ENCODE data around the gene NKD2. TPM values are rescaled to one million over a fixed set of nuclear protein-coding genes. Genes with fewer than 3 reads are reported as not detected.

The NKD2 gene
- total and polyA plus RNA-seq, 2 experiments from 2014 or later, result not detected

DNA sequence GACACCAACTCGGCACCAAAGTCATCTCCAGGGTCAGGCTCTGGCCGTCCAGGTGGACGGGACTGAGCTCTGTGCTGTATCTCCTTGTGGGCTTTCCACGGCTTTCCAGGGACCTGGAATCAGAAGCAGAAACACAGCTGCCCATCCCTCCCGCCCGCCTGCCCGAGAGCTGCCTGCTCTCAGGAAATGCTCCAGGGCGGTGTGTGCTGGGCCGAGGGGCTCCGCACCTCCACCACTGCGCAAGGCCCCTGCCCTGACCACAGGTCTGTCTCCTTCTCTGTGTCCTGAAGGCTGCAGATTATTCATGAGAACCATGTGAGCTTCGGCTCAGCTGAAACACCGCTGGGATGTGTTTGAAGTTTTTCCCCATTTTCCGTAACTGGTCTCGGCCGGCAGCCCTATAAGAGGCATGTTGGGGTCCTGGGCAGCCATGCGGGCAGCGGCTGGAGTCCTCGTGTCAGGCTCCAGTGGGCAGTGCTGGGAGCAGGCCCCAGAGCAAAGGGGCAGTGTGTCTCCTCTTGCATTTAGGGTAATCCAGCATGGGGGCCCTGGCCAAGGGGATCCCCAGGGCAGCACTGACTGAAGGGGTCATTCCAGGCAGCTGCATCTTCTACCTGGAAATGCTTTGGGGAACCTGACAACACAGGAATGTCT, 22.8 kb downstream of the NKD2 start:
- 67 to 70% methylated on average over 18 to 19 of the region's 19 CpGs for WGBS, 2 experiments (ENCODE audit: low coverage in 1 of 2, low lambda C conversion rate in 2 of 2, missing lambda C conversion rate in 2 of 2)
- no peaks in the 10 kb centered on the region for H3K9me3 ChIP-seq (ENCODE audit: low read depth)
- H3K4me3 ChIP-seq, result no peak overlapping the region
- in situ Hi-C loops (cut with MboI), result no loop called here
- H3K27me3 ChIP-seq (replicated peaks; ENCODE audit: insufficient read depth), result no peaks in the 10 kb centered on the region
- no peaks in the 10 kb centered on the region for H3K79me2 ChIP-seq (ENCODE audit: insufficient read depth)
- no peaks in the 10 kb centered on the region for H3K36me3 ChIP-seq (ENCODE audit: low read depth)
- H3K27ac ChIP-seq, result no peak overlapping the region
- no peaks in the 10 kb centered on the region for H3F3A ChIP-seq (ENCODE audit: insufficient read depth)
- no peak overlapping the region for H3K4me2 ChIP-seq (ENCODE audit: unreplicated experiment)
- no peaks in the 10 kb centered on the region for H3K9me2 ChIP-seq (ENCODE audit: insufficient read depth)
- TF ChIP-seq EZH2 (IDR thresholded peaks at IDR 0.05; ENCODE audit: insufficient read depth, poor library complexity, severe bottlenecking) (no peak), EZH2phosphoT487 (IDR thresholded peaks at IDR 0.05; ENCODE audit: insufficient read depth, low read depth) (no peak)
- no peak overlapping the region for H3K9ac ChIP-seq
- no peak overlapping the region for H2AFZ ChIP-seq
- no peaks in the 10 kb centered on the region for H4K20me1 ChIP-seq (ENCODE audit: insufficient read depth)
- H3K4me1 ChIP-seq (ENCODE audit: insufficient read depth), result no peaks in the 10 kb centered on the region
- no peak for DNase-seq

DNA sequence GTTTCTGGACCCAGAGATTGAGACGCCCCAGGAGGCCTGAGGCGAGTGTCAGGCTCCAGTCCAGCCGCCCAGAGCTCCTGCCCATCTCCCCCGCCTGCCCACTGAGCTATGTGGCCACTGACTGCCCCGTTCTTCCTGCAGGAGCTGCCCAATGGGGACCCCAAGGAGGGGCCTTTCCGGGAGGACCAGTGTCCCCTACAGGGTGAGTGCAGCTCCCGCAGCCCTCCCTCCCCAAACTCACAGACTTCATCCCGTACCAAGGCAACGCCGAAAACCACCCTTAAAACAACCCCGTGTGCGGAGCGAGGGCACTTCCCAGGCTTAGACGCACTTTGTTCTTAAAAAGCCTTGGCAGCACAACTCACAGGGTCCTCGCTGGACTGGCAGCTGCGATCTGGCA, 23.4 kb downstream of the NKD2 start:
- Histone ChIP-seq H3K36me3 (ENCODE audit: low read depth) (no peaks in the 10 kb centered on the region), H2AFZ (no peak overlapping the region), H3K9me3 (ENCODE audit: low read depth) (no peaks in the 10 kb centered on the region), H3K27ac (no peak overlapping the region), H4K20me1 (ENCODE audit: insufficient read depth) (no peaks in the 10 kb centered on the region), H3K4me3 (no peak overlapping the region), H3K79me2 (ENCODE audit: insufficient read depth) (no peaks in the 10 kb centered on the region), H3F3A (ENCODE audit: insufficient read depth) (no peaks in the 10 kb centered on the region), H3K4me2 (ENCODE audit: unreplicated experiment) (no peak overlapping the region), H3K9me2 (ENCODE audit: insufficient read depth) (no peaks in the 10 kb centered on the region), H3K4me1 (ENCODE audit: insufficient read depth) (no peaks in the 10 kb centered on the region), H3K9ac (no peak overlapping the region), H3K27me3 (replicated peaks; ENCODE audit: insufficient read depth) (no peaks in the 10 kb centered on the region)
- in situ Hi-C loops (cut with MboI), result no loop called here
- WGBS, 2 experiments (ENCODE audit: low coverage in 1 of 2, low lambda C conversion rate in 2 of 2, missing lambda C conversion rate in 2 of 2), result 73 to 84% methylated on average over 15 to 16 of the region's 16 CpGs
- no peak for DNase-seq
- no peak for TF ChIP-seq EZH2 (IDR thresholded peaks at IDR 0.05; ENCODE audit: insufficient read depth, poor library complexity, severe bottlenecking)
- TF ChIP-seq EZH2phosphoT487 (IDR thresholded peaks at IDR 0.05; ENCODE audit: insufficient read depth, low read depth), result no peak

DNA sequence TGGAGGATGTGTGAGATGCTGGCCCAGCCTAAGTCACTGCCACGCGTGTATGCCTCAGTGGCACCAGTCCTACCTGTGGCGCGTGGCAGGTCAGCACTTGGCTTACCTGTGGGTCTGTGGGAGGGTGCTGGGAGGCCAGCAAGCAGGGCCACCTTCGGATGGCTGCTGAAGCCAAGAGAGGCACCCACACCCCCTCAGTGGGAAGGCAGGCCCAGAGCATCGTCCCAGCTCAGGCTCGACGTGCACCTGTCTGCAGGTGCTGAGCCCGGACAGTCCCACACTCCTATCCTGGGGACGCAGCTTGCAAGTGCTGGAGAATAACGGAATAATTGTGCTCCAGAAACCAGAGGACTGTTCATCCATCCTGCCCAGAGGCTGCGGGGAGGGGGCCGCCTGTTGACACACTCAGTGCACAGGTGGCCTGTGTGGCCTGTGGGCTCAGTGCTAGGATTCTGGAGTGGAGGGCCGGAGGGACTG, 24.0 kb downstream of the NKD2 start:
- no peaks in the 10 kb centered on the region for H3K36me3 ChIP-seq (ENCODE audit: low read depth)
- DNase-seq, result no peak
- H3K4me3 ChIP-seq, result no peak overlapping the region
- no peak overlapping the region for H3K4me2 ChIP-seq (ENCODE audit: unreplicated experiment)
- H2AFZ ChIP-seq, result no peak overlapping the region
- H3K9ac ChIP-seq, result no peak overlapping the region
- no peaks in the 10 kb centered on the region for H3F3A ChIP-seq (ENCODE audit: insufficient read depth)
- H3K27ac ChIP-seq, result no peak overlapping the region
- no peaks in the 10 kb centered on the region for H4K20me1 ChIP-seq (ENCODE audit: insufficient read depth)
- H3K9me2 ChIP-seq (ENCODE audit: insufficient read depth), result no peaks in the 10 kb centered on the region
- no peaks in the 10 kb centered on the region for H3K9me3 ChIP-seq (ENCODE audit: low read depth)
- no peaks in the 10 kb centered on the region for H3K79me2 ChIP-seq (ENCODE audit: insufficient read depth)
- no peaks in the 10 kb centered on the region for H3K4me1 ChIP-seq (ENCODE audit: insufficient read depth)
- 76 to 85% methylated on average over 14 of the region's 14 CpGs for WGBS, 2 experiments (ENCODE audit: low coverage in 1 of 2, low lambda C conversion rate in 2 of 2, missing lambda C conversion rate in 2 of 2)
- in situ Hi-C loops (cut with MboI), result no loop called here
- H3K27me3 ChIP-seq (replicated peaks; ENCODE audit: insufficient read depth), result no peaks in the 10 kb centered on the region
- TF ChIP-seq EZH2phosphoT487 (IDR thresholded peaks at IDR 0.05; ENCODE audit: insufficient read depth, low read depth) (no peak), EZH2 (IDR thresholded peaks at IDR 0.05; ENCODE audit: insufficient read depth, poor library complexity, severe bottlenecking) (no peak)

DNA sequence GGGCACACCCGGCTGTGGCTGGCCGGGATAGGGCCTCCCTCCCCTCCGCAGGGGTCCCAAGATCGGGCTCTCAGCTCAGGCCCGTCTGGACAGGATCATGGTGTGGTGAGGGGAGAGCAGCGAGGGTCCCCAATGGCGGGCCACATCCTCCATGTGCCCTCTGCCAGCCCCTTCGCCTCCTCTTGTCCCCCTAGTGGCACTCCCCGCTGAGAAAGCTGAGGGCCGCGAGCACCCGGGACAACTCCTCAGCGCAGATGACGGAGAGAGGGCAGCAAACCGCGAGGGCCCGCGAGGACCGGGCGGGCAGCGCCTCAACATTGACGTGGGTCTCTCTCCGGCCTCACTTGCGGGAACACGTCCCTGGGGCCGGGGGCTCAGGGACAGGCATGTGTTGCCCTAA, 24.6 kb downstream of the NKD2 start:
- 86 to 90% methylated on average over 20 to 26 of the region's 26 CpGs for WGBS, 2 experiments (ENCODE audit: low coverage in 1 of 2, low lambda C conversion rate in 2 of 2, missing lambda C conversion rate in 2 of 2)
- Histone ChIP-seq H3K4me2 (ENCODE audit: unreplicated experiment) (no peak overlapping the region), H3K9me3 (ENCODE audit: low read depth) (no peaks in the 10 kb centered on the region), H3F3A (ENCODE audit: insufficient read depth) (no peaks in the 10 kb centered on the region), H3K9ac (no peak overlapping the region), H3K79me2 (ENCODE audit: insufficient read depth) (no peaks in the 10 kb centered on the region), H3K27ac (no peak overlapping the region), H3K27me3 (replicated peaks; ENCODE audit: insufficient read depth) (no peaks in the 10 kb centered on the region), H2AFZ (no peak overlapping the region), H4K20me1 (ENCODE audit: insufficient read depth) (no peaks in the 10 kb centered on the region), H3K4me1 (ENCODE audit: insufficient read depth) (no peaks in the 10 kb centered on the region), H3K36me3 (ENCODE audit: low read depth) (no peaks in the 10 kb centered on the region), H3K9me2 (ENCODE audit: insufficient read depth) (no peaks in the 10 kb centered on the region), H3K4me3 (no peak overlapping the region)
- TF ChIP-seq EZH2phosphoT487 (IDR thresholded peaks at IDR 0.05; ENCODE audit: insufficient read depth, low read depth), result no peak
- TF ChIP-seq EZH2 (IDR thresholded peaks at IDR 0.05; ENCODE audit: insufficient read depth, poor library complexity, severe bottlenecking), result no peak
- DNase-seq, result no peak
- in situ Hi-C loops (cut with MboI), result no loop called here
